Ectodermal cell (in vitro differentiated cells): ENCODE measurements around the gene CHCHD3.
"Not testable (repeated sequence)": the region's sequence is repeated elsewhere in the genome, so short reads cannot be mapped to it uniquely, and the experiment has no call there.

Experiments
- H3K27ac ChIP-seq: 2 replicates; pipeline ENCODE4 v1.7.0; 2013; ENCODE audit warnings: mild to moderate bottlenecking, low read depth, low read length; ENCODE audit not compliant: insufficient read depth, poor library complexity, severe bottlenecking
- H3K27me3 ChIP-seq: 2 replicates; pipeline ENCODE4 v1.7.0; 2013; ENCODE audit warnings: mild to moderate bottlenecking, low read length; ENCODE audit not compliant: insufficient read depth, control insufficient read depth, poor library complexity, severe bottlenecking
- H3K36me3 ChIP-seq: one replicate; pipeline ENCODE4 v1.7.0; 2013; ENCODE audit warnings: low read length; ENCODE audit not compliant: control insufficient read depth, insufficient read depth
- H3K4me1 ChIP-seq: one replicate; pipeline ENCODE4 v1.7.0; 2013; ENCODE audit warnings: low read length; ENCODE audit not compliant: control insufficient read depth, insufficient read depth
- H3K4me3 ChIP-seq: 2 replicates; pipeline ENCODE4 v1.7.0; 2013; ENCODE audit warnings: low read depth, low read length, control low read depth; ENCODE audit not compliant: insufficient read depth
- H3K9me3 ChIP-seq: 2 replicates; pipeline ENCODE4 v1.7.0; 2013; ENCODE audit warnings: mild to moderate bottlenecking, low read length, moderate library complexity; ENCODE audit not compliant: control insufficient read depth
- WGBS, 2 experiments: methylation state at CpG; one replicate each; pipeline ENCODE4 v1.1.7; 2013; ENCODE audit warnings: missing lambda C conversion rate in 2 of 2; 5-methylcytosine and 5-hydroxymethylcytosine counted together

Gene CHCHD3

GRCh38 chr7:132899833-132900232 is 182.1 kb downstream of the CHCHD3 start:
- WGBS, 2 experiments: 94 to 96% methylated on average over 4 of the region's 4 CpGs
- Histone ChIP-seq H3K4me1 (no peaks in the 10 kb centered on the region), H3K27ac (no peak overlapping the region), H3K9me3 (no peaks in the 10 kb centered on the region), H3K36me3 (no peaks in the 10 kb centered on the region), H3K27me3 (no peaks in the 10 kb centered on the region), H3K4me3 (no peak overlapping the region)

- H3K36me3 ChIP-seq, H3K27ac ChIP-seq, H3K4me3 ChIP-seq, H3K27me3 ChIP-seq, H3K9me3 ChIP-seq, H3K4me1 ChIP-seq: not testable (repeated sequence)
- WGBS, 2 experiments: 95 to 98% methylated on average over 36 to 38 of the region's 38 CpGs
These were observed 183.2 kb downstream of the CHCHD3 start for GRCh38 chr7:132898641-132899175.

GRCh38 chr7:132897093-132897687 is 184.7 kb downstream of the CHCHD3 start:
- no peak overlapping the region for H3K4me3 ChIP-seq
- H3K9me3 ChIP-seq: no peaks in the 10 kb centered on the region
- H3K36me3 ChIP-seq: no peaks in the 10 kb centered on the region
- WGBS, 2 experiments: 95 to 96% methylated on average over 3 of the region's 3 CpGs
- H3K4me1 ChIP-seq: no peaks in the 10 kb centered on the region
- no peaks in the 10 kb centered on the region for H3K27me3 ChIP-seq
- no peak overlapping the region for H3K27ac ChIP-seq

GRCh38 chr7:132895231-132895630 is 186.7 kb downstream of the CHCHD3 start:
- H3K36me3 ChIP-seq: no peaks in the 10 kb centered on the region
- H3K4me1 ChIP-seq: no peaks in the 10 kb centered on the region
- WGBS, 2 experiments: 93 to 96% methylated on average over 6 of the region's 6 CpGs
- no peaks in the 10 kb centered on the region for H3K27me3 ChIP-seq
- H3K27ac ChIP-seq: no peak overlapping the region
- no peaks in the 10 kb centered on the region for H3K9me3 ChIP-seq
- H3K4me3 ChIP-seq: no peak overlapping the region

GRCh38 chr7:132893560-132893959 is 188.3 kb downstream of the CHCHD3 start:
- no peak overlapping the region for H3K27ac ChIP-seq
- H3K36me3 ChIP-seq: no peaks in the 10 kb centered on the region
- WGBS, 2 experiments: 89 to 97% methylated on average over 3 of the region's 4 CpGs
- no peak overlapping the region for H3K4me3 ChIP-seq
- no peaks in the 10 kb centered on the region for H3K4me1 ChIP-seq
- no peaks in the 10 kb centered on the region for H3K27me3 ChIP-seq
- H3K9me3 ChIP-seq: no peaks in the 10 kb centered on the region

- not testable (repeated sequence) for H3K27me3 ChIP-seq, H3K4me3 ChIP-seq, H3K9me3 ChIP-seq, H3K36me3 ChIP-seq, H3K4me1 ChIP-seq, H3K27ac ChIP-seq
- WGBS, 2 experiments: 94 to 97% methylated on average over 4 of the region's 4 CpGs
These were observed 189.1 kb downstream of the CHCHD3 start for GRCh38 chr7:132892744-132893143.

GRCh38 chr7:132891554-132891953 is 190.3 kb downstream of the CHCHD3 start:
- no peaks in the 10 kb centered on the region for H3K9me3 ChIP-seq
- no peak overlapping the region for H3K4me3 ChIP-seq
- no peaks in the 10 kb centered on the region for H3K27me3 ChIP-seq
- no peaks in the 10 kb centered on the region for H3K36me3 ChIP-seq
- H3K27ac ChIP-seq: no peak overlapping the region
- WGBS, 2 experiments: 95 to 96% methylated on average over 2 to 3 of the region's 3 CpGs
- H3K4me1 ChIP-seq: no peaks in the 10 kb centered on the region

GRCh38 chr7:132882714-132883428 is 199.0 kb downstream of the CHCHD3 start:
- no peaks in the 10 kb centered on the region for H3K9me3 ChIP-seq
- no peak overlapping the region for H3K27ac ChIP-seq
- no peak overlapping the region for H3K4me3 ChIP-seq
- no peaks in the 10 kb centered on the region for H3K36me3 ChIP-seq
- 85 to 91% methylated on average over 2 of the region's 2 CpGs for WGBS, 2 experiments
- H3K4me1 ChIP-seq: peaks cover 9% of the 10 kb centered on the region
- no peaks in the 10 kb centered on the region for H3K27me3 ChIP-seq

- no peak overlapping the region for H3K4me3 ChIP-seq
- peaks cover 18% of the 10 kb centered on the region for H3K4me1 ChIP-seq
- WGBS, 2 experiments: 100% methylated on average over 2 to 3 of the region's 3 CpGs
- H3K27ac ChIP-seq: no peak overlapping the region
- H3K36me3 ChIP-seq: no peaks in the 10 kb centered on the region
- H3K9me3 ChIP-seq: no peaks in the 10 kb centered on the region
- no peaks in the 10 kb centered on the region for H3K27me3 ChIP-seq
These were observed 200.6 kb downstream of the CHCHD3 start for GRCh38 chr7:132881317-132881716.

- no peak overlapping the region for H3K4me3 ChIP-seq
- no peaks in the 10 kb centered on the region for H3K9me3 ChIP-seq
- H3K27ac ChIP-seq: no peak overlapping the region
- H3K27me3 ChIP-seq: no peaks in the 10 kb centered on the region
- no peaks in the 10 kb centered on the region for H3K36me3 ChIP-seq
- WGBS, 2 experiments: 96 to 100% methylated on average over 6 of the region's 7 CpGs
- peaks cover 18% of the 10 kb centered on the region for H3K4me1 ChIP-seq
These were observed 202.3 kb downstream of the CHCHD3 start for GRCh38 chr7:132879579-132879978.
